ENCODE measurements around the gene ACVR1C.

The ACVR1C gene

GRCh38 chr2:157620956-157621355 is 7.7 kb downstream of the ACVR1C start:
- no peak overlapping the region for H3K4me3 ChIP-seq (ENCODE audit: low read depth, low read length)
- TF ChIP-seq, protein P1, sequence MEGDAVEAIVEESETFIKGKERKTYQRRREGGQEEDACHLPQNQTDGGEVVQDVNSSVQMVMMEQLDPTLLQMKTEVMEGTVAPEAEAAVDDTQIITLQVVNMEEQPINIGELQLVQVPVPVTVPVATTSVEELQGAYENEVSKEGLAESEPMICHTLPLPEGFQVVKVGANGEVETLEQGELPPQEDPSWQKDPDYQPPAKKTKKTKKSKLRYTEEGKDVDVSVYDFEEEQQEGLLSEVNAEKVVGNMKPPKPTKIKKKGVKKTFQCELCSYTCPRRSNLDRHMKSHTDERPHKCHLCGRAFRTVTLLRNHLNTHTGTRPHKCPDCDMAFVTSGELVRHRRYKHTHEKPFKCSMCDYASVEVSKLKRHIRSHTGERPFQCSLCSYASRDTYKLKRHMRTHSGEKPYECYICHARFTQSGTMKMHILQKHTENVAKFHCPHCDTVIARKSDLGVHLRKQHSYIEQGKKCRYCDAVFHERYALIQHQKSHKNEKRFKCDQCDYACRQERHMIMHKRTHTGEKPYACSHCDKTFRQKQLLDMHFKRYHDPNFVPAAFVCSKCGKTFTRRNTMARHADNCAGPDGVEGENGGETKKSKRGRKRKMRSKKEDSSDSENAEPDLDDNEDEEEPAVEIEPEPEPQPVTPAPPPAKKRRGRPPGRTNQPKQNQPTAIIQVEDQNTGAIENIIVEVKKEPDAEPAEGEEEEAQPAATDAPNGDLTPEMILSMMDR (IDR thresholded peaks at IDR 0.05; ENCODE audit: low read depth, low read length): no peak
- TF ChIP-seq POLR2A (IDR thresholded peaks at IDR 0.05; ENCODE audit: extremely low read depth, insufficient read length) (no peak), MYC (IDR thresholded peaks at IDR 0.05; ENCODE audit: low read depth, low read length) (no peak), MAX (IDR thresholded peaks at IDR 0.05; ENCODE audit: low read depth, low read length) (no peak)
- DNase-seq (ENCODE audit: low read depth): no peak

- TF ChIP-seq MYC (IDR thresholded peaks at IDR 0.05; ENCODE audit: low read depth, low read length): no peak
- no peak for TF ChIP-seq POLR2A (IDR thresholded peaks at IDR 0.05; ENCODE audit: extremely low read depth, insufficient read length)
- TF ChIP-seq, protein P1 (IDR thresholded peaks at IDR 0.05; ENCODE audit: low read depth, low read length): no peak
- no peak for TF ChIP-seq MAX (IDR thresholded peaks at IDR 0.05; ENCODE audit: low read depth, low read length)
- no peak overlapping the region for H3K4me3 ChIP-seq (ENCODE audit: low read depth, low read length)
- no peak for DNase-seq (ENCODE audit: low read depth)
These were observed 16.9 kb downstream of the ACVR1C start for GRCh38 chr2:157611726-157612125.

- no peak for TF ChIP-seq POLR2A (IDR thresholded peaks at IDR 0.05; ENCODE audit: extremely low read depth, insufficient read length)
- no peak for TF ChIP-seq MYC (IDR thresholded peaks at IDR 0.05; ENCODE audit: low read depth, low read length)
- no peak overlapping the region for H3K4me3 ChIP-seq (ENCODE audit: low read depth, low read length)
- no peak for DNase-seq (ENCODE audit: low read depth)
These were observed 17.6 kb downstream of the ACVR1C start for GRCh38 chr2:157611110-157611509.

DNA sequence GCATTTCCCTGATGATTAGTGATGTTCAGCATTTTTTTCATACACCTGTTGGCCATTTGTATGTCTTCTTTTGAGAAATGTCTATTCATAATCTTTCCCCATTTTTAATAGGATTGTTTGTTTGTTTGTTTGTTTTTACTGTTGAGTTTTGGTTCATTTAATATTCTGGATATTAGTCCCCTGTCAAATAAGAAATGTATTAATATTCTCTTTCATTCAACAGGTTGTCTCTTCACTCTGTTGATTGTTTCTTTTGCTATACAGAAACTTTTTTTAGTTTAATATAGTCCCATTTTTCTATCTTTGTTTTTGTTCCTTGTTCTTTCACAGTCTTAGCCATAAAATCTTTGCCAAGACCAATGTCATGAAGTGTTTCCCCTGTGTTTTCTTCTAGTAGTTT is 22.1 kb downstream of the ACVR1C start:
- no peak for TF ChIP-seq MYC (IDR thresholded peaks at IDR 0.05; ENCODE audit: low read depth, low read length)
- TF ChIP-seq, protein P1 (IDR thresholded peaks at IDR 0.05; ENCODE audit: low read depth, low read length): no peak
- TF ChIP-seq POLR2A (IDR thresholded peaks at IDR 0.05; ENCODE audit: extremely low read depth, insufficient read length): no peak
- no peak for TF ChIP-seq MAX (IDR thresholded peaks at IDR 0.05; ENCODE audit: low read depth, low read length)
- H3K4me3 ChIP-seq (ENCODE audit: low read depth, low read length): no peak overlapping the region
- no peak for DNase-seq (ENCODE audit: low read depth)

DNA sequence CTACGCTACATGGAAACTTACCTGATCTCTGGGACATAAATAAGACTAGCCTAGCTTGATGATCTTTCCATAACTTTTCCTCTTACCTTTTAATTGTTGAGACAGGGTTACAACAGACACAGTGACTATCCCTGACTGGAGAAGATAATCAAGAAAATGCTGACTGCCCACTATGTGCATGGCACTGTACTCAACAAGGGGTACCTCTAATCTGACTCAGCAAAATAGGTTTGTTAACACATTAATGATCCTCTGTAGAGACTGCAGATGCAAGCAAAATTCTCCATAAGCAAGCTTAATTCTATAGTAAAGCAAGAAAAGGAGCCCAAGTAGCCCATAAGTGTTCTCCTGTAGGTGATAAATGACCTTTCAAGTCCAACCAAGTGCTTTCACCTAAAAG is 25.5 kb downstream of the ACVR1C start:
- no peak for DNase-seq (ENCODE audit: low read depth)
- TF ChIP-seq MAX (IDR thresholded peaks at IDR 0.05; ENCODE audit: low read depth, low read length): no peak
- H3K4me3 ChIP-seq (ENCODE audit: low read depth, low read length): no peak overlapping the region

DNA sequence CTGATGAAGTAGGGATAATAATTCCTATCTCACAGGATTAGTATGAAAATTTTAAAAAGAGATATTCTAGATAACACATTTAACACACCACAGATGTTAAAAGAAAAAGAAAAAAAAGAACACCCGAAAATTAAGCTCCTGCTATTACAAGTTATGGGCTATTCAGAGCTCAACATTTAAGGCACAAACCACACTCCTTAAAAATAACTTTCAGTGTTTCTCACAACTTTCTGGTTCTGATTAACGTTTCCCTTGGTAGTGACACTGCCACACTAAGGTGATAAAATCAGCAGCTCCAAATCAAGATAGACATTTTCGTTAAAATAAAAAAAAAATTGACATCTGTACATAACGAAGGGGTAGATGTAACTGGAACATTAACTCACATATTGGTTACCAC is 26.9 kb downstream of the ACVR1C start:
- no peak for TF ChIP-seq MYC (IDR thresholded peaks at IDR 0.05; ENCODE audit: low read depth, low read length)
- TF ChIP-seq POLR2A (IDR thresholded peaks at IDR 0.05; ENCODE audit: extremely low read depth, insufficient read length): no peak
- no peak for TF ChIP-seq MAX (IDR thresholded peaks at IDR 0.05; ENCODE audit: low read depth, low read length)
- TF ChIP-seq, protein P1 (IDR thresholded peaks at IDR 0.05; ENCODE audit: low read depth, low read length): no peak
- H3K4me3 ChIP-seq (ENCODE audit: low read depth, low read length): no peak overlapping the region
- no peak for DNase-seq (ENCODE audit: low read depth)

- no peak overlapping the region for H3K4me3 ChIP-seq (ENCODE audit: low read depth, low read length)
These were observed 31.5 kb downstream of the ACVR1C start for GRCh38 chr2:157596992-157597681.

More at GRCh38 chr2:157596992-157597681, 31.5 kb downstream of the ACVR1C start:
- DNase-seq (ENCODE audit: low read depth): peak; percentile 31
- TF ChIP-seq, protein P1 (IDR thresholded peaks at IDR 0.05; ENCODE audit: low read depth, low read length): peak; percentile 15
- TF ChIP-seq MAX (IDR thresholded peaks at IDR 0.05; ENCODE audit: low read depth, low read length): no peak

All from NB4 (cell line).